Cardiac muscle cell (in vitro differentiated cells and primary cell): ENCODE results near the gene FAM234B. TPM values are rescaled to one million over a fixed set of nuclear protein-coding genes. Genes with fewer than 3 reads are reported as not detected.

Source experiments
- DNase-seq, 2 donors: peaks; one replicate each; pipeline versions ENCODE4 v3.0.0 to v3.0.0-alpha.2; 2010 to 2017; ENCODE audit warnings: low read depth in 1 of 2, low spot score in 1 of 2
- H3K27ac ChIP-seq: fragments of 200-600 bp; sonication (generic); 2 replicates; pipeline ENCODE4 v1.5.1; 2016
- H3K27me3 ChIP-seq: fragments of 200-600 bp; sonication (generic); 2 replicates; pipeline ENCODE4 v1.6.0; 2016; ENCODE audit warnings: control low read depth
- H3K36me3 ChIP-seq: fragments of 200-600 bp; sonication (generic); 2 replicates; pipeline ENCODE4 v1.5.1; 2016; ENCODE audit warnings: control low read depth
- H3K4me1 ChIP-seq: fragments of 200-600 bp; sonication (generic); 2 replicates; pipeline ENCODE4 v1.8.1; 2017; ENCODE audit warnings: low read depth, mild to moderate bottlenecking, mixed run types
- H3K4me3 ChIP-seq: fragments of 200-600 bp; sonication (generic); 2 replicates; pipeline ENCODE4 v1.5.1; 2016; ENCODE audit warnings: mild to moderate bottlenecking
- H3K9me3 ChIP-seq: fragments of 200-600 bp; sonication (generic); 2 replicates; pipeline ENCODE4 v1.5.1; 2017; ENCODE audit warnings: low read depth, mild to moderate bottlenecking, control low read depth
- CTCF ChIP-seq: IDR thresholded peaks from 2 replicates; pipeline ENCODE4 v1.5.1; 2012; ENCODE audit warnings: low read depth, mild to moderate bottlenecking, low read length
- polyA plus RNA-seq: library from polyadenylated mRNA; unstranded; fragments of >200 nt; fragmentation: Nextera tagmentation; extraction: Ambion mirVana; gene quantifications from 2 replicates; pipeline ENCODE4 v1.2.1, GENCODE V29; 2016
- total RNA-seq: library from RNA; depleted of rRNA; stranded (reverse); fragments of >200 nt; gene quantifications from 2 replicates; pipeline ENCODE4 v1.2.3, GENCODE V29; 2016

Gene FAM234B
- total and polyA plus RNA-seq, 2 experiments from 2014 or later, result 5.0 to 6.9 TPM

GRCh38 chr12:12998248-12998647, 45.9 kb upstream of the FAM234B start:
- peaks cover 9% of the 10 kb centered on the region for H3K4me1 ChIP-seq
- no peaks in the 10 kb centered on the region for H3K9me3 ChIP-seq
- no peak overlapping the region for H3K4me3 ChIP-seq
- peaks cover 3% of the 10 kb centered on the region for H3K27me3 ChIP-seq
- no peak overlapping the region for H3K27ac ChIP-seq
- DNase-seq, result no peak
- TF ChIP-seq CTCF, result no peak
- no peaks in the 10 kb centered on the region for H3K36me3 ChIP-seq

DNA sequence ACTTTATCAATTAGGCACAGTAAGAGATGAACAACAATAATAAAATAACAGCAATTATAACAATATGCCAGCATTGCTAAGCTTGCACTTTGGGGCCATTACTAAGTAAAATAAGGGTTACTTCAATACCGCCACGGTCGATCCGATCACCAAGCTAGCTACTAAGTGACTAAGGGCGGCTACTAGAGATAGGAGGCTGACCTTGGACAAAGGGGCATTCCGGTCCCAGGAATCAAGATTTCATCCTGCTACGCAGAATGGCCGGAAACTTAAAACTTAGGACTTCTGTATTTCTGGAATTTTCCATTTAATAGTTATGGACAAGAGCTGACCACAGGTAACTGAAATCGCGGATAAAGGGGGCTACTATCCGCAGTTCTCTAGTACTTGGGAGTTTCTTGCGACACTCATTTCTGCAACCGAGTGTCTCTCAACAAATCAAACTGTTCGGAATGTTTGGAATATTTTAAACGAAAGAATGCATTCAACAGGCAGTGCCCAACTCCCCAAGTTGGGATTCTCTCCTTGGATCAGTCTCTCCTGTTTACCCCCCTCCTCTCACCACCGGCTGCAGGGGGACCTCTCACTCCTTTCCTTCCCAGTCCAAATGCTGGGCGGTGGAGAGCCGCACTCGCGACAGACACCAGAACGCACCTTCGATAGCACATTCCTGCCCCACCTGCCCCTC, 44.8 kb upstream of the FAM234B start:
- DNase-seq, result peak; percentile 41 to 44
- peaks cover 9% of the 10 kb centered on the region for H3K27me3 ChIP-seq
- no peaks in the 10 kb centered on the region for H3K36me3 ChIP-seq
- peak overlapping the region; percentile 72 for H3K27ac ChIP-seq
- TF ChIP-seq CTCF, result no peak
- H3K9me3 ChIP-seq, result no peaks in the 10 kb centered on the region
- H3K4me1 ChIP-seq, result peaks cover 9% of the 10 kb centered on the region
- H3K4me3 ChIP-seq, result peak overlapping the region; percentile 69

DNA sequence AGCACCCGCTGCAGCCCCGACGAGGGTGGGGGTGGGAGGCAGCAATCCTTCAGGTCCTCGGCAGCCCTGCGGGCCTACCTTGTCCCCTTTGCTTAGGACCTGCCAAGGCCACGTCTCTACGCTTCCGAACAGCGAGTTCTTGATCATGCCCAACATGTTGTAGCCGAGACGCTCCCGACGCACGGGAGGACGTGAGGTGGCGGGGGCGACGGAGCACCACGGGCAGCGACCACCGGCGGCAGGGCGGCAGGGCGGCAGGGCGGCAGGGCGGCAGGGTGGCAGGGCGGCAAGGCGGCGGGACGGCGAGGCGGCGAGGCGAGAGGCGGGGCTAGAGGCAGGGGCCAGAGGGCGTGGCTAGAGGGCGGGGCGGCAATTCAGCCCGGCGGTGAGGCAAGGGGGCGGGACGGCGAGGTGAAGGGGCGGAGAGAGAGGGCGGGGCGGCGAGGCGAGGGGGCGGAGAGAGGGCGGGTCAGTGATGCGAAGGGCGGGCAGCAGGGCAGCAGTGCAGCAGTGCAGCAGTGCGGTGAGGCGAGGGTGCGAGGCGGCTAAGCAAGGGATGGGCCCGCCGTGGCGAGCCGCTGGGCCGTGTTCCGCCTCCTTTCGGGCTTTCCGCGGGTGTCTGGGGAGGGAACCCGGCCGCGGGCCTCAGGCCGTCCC, 44.1 kb upstream of the FAM234B start, which contains the start of gene HEBP1:
TSS of gene HEBP1 (minus strand) at position 307 of the 657 bp plus-strand sequence. CDS start at position 156, 151 bp downstream.
- TF ChIP-seq CTCF, result no peak
- peak within 1 kb of the TSS; percentile 69 for H3K4me3 ChIP-seq
- peak; percentile 95 to 96 for DNase-seq
- no peaks in the 10 kb centered on the region for H3K9me3 ChIP-seq
- no peaks in the 10 kb centered on the region for H3K36me3 ChIP-seq
- peaks cover 9% of the 10 kb centered on the region for H3K27me3 ChIP-seq
- peaks cover 9% of the 10 kb centered on the region for H3K4me1 ChIP-seq
- peak within 1 kb of the TSS; percentile 72 for H3K27ac ChIP-seq

DNA sequence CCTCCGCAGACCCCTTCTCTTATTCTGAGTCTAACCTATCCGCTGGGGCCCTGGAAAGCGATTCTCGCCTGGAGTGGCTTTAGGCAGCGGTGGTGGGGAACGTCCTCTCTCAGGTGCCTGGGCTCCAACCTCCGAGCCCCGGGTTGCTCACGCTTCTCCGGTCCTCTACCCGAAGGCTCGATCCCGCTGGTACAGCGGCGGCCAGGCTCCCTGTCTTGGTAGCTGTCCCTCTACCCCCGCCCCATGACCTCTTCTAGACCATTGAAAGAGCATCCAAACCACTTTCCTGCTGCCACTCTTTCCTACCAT, 43.6 kb upstream of the FAM234B start:
- H3K27me3 ChIP-seq, result peaks cover 9% of the 10 kb centered on the region
- H3K36me3 ChIP-seq, result no peaks in the 10 kb centered on the region
- H3K9me3 ChIP-seq, result no peaks in the 10 kb centered on the region
- TF ChIP-seq CTCF, result no peak
- peak overlapping the region; percentile 5 for H3K27ac ChIP-seq
- peak overlapping the region; percentile 69 for H3K4me3 ChIP-seq
- DNase-seq, result peak in 1 of 2 donors; percentile 62
- H3K4me1 ChIP-seq, result peaks cover 9% of the 10 kb centered on the region

DNA sequence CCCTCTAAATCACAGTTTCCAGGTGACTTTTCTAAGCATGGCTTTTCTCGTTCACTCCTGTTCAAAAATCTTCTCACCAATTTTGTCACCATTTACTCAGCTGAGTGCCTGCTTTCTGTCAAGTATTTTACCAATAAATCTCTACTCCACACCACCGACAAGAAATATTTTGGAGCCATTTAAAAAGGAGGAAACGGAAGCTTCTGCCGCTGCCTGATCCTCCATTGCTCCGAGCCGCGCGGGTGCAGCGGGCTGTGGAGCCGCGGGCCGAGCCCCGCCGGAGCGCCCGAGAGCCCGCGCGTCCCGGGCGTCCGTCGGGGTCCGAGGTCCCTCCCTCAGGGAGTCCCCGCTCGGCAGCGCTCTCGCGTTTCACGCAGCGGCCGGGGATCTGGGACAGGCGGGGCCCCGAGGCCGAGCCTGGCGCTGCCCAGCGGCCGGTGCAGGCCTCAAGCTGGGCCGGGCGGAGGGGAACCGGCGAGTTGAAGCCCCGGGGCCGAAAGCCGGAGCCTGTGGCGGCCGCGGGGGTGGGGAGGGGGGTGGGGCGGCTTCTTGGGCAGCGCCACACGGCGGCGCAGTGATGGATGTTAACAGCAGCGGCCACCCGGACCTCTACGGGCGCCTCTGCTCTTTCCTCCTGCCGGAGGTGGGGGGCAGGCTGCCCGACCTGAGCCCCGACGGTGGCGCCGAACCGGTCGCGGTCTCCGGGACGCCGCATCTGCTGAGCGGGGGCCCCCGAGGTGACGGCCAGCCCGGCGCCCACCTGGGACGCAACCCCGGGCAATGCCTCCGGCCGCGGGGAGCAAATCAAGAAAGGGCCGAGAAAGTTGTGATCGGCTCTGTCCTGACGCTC, 43.0 kb upstream of the FAM234B start:
- Histone ChIP-seq H3K27me3 (peaks cover 9% of the 10 kb centered on the region), H3K36me3 (no peaks in the 10 kb centered on the region), H3K4me3 (peak overlapping the region; percentile 69), H3K4me1 (peaks cover 9% of the 10 kb centered on the region), H3K9me3 (no peaks in the 10 kb centered on the region), H3K27ac (peak overlapping the region; percentile 5)
- DNase-seq, result peak; percentile 70 to 72
- TF ChIP-seq CTCF, result peak; percentile 35
